MCF 10A (cell line): ENCODE measurements around the gene MARCHF5. TPM values are rescaled to one million over a fixed set of nuclear protein-coding genes. Genes with fewer than 3 reads are reported as not detected.

Experiments used
- BruUV-seq: library from RNA; stranded (reverse); fragments of 400-500 nt; replicated peaks from 2 replicates; lab custom pipeline; 2021; lab: Mats Ljungman, UMichigan
- CTCF ChIA-PET: fragments of 300-600 bp; sonication (Branson Sonifier 250); formaldehyde crosslinking; extraction: SDS; loops from one replicate; lab custom pipeline; 2021; ENCODE audit warnings: antibody characterized with exemption, inconsistent platforms; lab: Yijun Ruan, JAX
- POLR2A ChIA-PET: fragments of 300-600, 350-650 bp; sonication (Branson Sonifier 250); formaldehyde crosslinking; extraction: SDS; loops from one replicate; lab custom pipeline; 2020; ENCODE audit warnings: antibody characterized with exemption, inconsistent platforms; lab: Yijun Ruan, JAX
- DNase-seq: peaks from one replicate; pipeline ENCODE4 v3.0.0-alpha.2; 2018; ENCODE audit not compliant: unreplicated experiment
- H3K27ac Mint-ChIP-seq: one replicate; pipeline ENCODE4 v1.8.0; 2022; ENCODE audit warnings: mild to moderate bottlenecking, low read depth, mixed read lengths; ENCODE audit not compliant: unreplicated experiment
- H3K27me3 Mint-ChIP-seq: one replicate; pipeline ENCODE4 v1.8.0; 2022; ENCODE audit warnings: mixed read lengths; ENCODE audit not compliant: insufficient read depth, unreplicated experiment
- H3K36me3 Mint-ChIP-seq: one replicate; pipeline ENCODE4 v1.8.0; 2022; ENCODE audit warnings: mild to moderate bottlenecking, moderate library complexity, mixed read lengths; ENCODE audit not compliant: insufficient read depth, unreplicated experiment
- H3K4me1 Mint-ChIP-seq: one replicate; pipeline ENCODE4 v1.8.0; 2022; ENCODE audit warnings: mixed read lengths; ENCODE audit not compliant: insufficient read depth, unreplicated experiment
- H3K4me3 Mint-ChIP-seq: one replicate; pipeline ENCODE4 v1.8.0; 2022; ENCODE audit warnings: mild to moderate bottlenecking, moderate library complexity, mixed read lengths; ENCODE audit not compliant: unreplicated experiment
- H3K9me3 Mint-ChIP-seq: one replicate; pipeline ENCODE4 v1.8.0; 2022; ENCODE audit warnings: mixed read lengths; ENCODE audit not compliant: unreplicated experiment
- CTCF ChIP-seq: fragments of 200-600 bp; IDR thresholded peaks from one replicate; pipeline ENCODE4 v1.8.0; 2022; ENCODE audit warnings: antibody characterized with exemption, mild to moderate bottlenecking; ENCODE audit not compliant: unreplicated experiment
- intact Hi-C: fragments of 100-400 bp; cut with micrococcal nuclease; formaldehyde crosslinking; loops from 2 replicates; pipeline ENCODE4 v1.14.1; 2022
- total RNA-seq: library from RNA; stranded (reverse); gene quantifications from 2 replicates; pipeline ENCODE4 v1.2.3, GENCODE V29; 2022

MARCHF5 gene
- total RNA-seq, 1 experiment from 2014 or later, result 52.1 TPM

- Mint-ChIP-seq H3K4me1 (no peaks in the 10 kb centered on the region), H3K27ac (no peak overlapping the region), H3K27me3 (no peaks in the 10 kb centered on the region), H3K9me3 (no peaks in the 10 kb centered on the region), H3K36me3 (peaks cover 28% of the 10 kb centered on the region), H3K4me3 (no peak overlapping the region)
- no TSS peak for BruUV-seq
- ChIA-PET CTCF (no interaction called here), POLR2A (interaction anchor here (0.9 kb wide), 1 partner anchor 112 kb away, joined by 3 read pairs; no protein-coding TSS in a partner anchor)
- no peak for TF ChIP-seq CTCF
- DNase-seq, result no peak
- intact Hi-C loops, result no loop called here
These were observed 59.4 kb downstream of the MARCHF5 start for GRCh38 chr10:92350411-92350810.

GRCh38 chr10:92354587-92354986 is 63.6 kb downstream of the MARCHF5 start:
- DNase-seq, result no peak
- H3K27ac Mint-ChIP-seq, result no peak overlapping the region
- H3K9me3 Mint-ChIP-seq, result no peaks in the 10 kb centered on the region
- no peak for TF ChIP-seq CTCF
- no peaks in the 10 kb centered on the region for H3K4me1 Mint-ChIP-seq
- no peak overlapping the region for H3K4me3 Mint-ChIP-seq
- no TSS peak for BruUV-seq
- H3K27me3 Mint-ChIP-seq, result no peaks in the 10 kb centered on the region
- ChIA-PET POLR2A (no interaction called here), CTCF (no interaction called here)
- intact Hi-C loops, result no loop called here
- H3K36me3 Mint-ChIP-seq, result peaks cover 10% of the 10 kb centered on the region

- intact Hi-C loops, result no loop called here
- H3K27me3 Mint-ChIP-seq, result no peaks in the 10 kb centered on the region
- no peak for DNase-seq
- no peaks in the 10 kb centered on the region for H3K9me3 Mint-ChIP-seq
- ChIA-PET CTCF (interaction anchor here (0.6 kb wide), 1 partner anchor 92 kb away, joined by 3 read pairs; no protein-coding TSS in a partner anchor), POLR2A (interaction anchor here (1.3 kb wide), 1 partner anchor 9 kb away, joined by 5 read pairs; no protein-coding TSS in a partner anchor)
- peaks cover 10% of the 10 kb centered on the region for H3K36me3 Mint-ChIP-seq
- BruUV-seq, result no TSS peak
- TF ChIP-seq CTCF, result no peak
- no peak overlapping the region for H3K4me3 Mint-ChIP-seq
- no peak overlapping the region for H3K27ac Mint-ChIP-seq
- no peaks in the 10 kb centered on the region for H3K4me1 Mint-ChIP-seq
These were observed 65.1 kb downstream of the MARCHF5 start for GRCh38 chr10:92356041-92356440.

- no TSS peak for BruUV-seq
- intact Hi-C loops, result no loop called here
- CTCF ChIA-PET, result interaction anchor here (0.6 to 1.1 kb wide), 2 partner anchors 25 to 33 kb away, joined by 3 to 7 read pairs; no protein-coding TSS in a partner anchor
These were observed 72.5 kb downstream of the MARCHF5 start for GRCh38 chr10:92363498-92363897.

More at GRCh38 chr10:92363498-92363897, 72.5 kb downstream of the MARCHF5 start:
- DNase-seq, result no peak
- POLR2A ChIA-PET, result no interaction called here
- Mint-ChIP-seq H3K9me3 (no peaks in the 10 kb centered on the region), H3K36me3 (no peaks in the 10 kb centered on the region), H3K27ac (no peak overlapping the region), H3K4me1 (no peaks in the 10 kb centered on the region), H3K4me3 (no peak overlapping the region), H3K27me3 (no peaks in the 10 kb centered on the region)
- TF ChIP-seq CTCF, result no peak
